GM12801 (cell line): ENCODE results near the gene WEE1.

ENCODE experiments used
- TF ChIP-seq, protein P1 (sequence below): IDR thresholded peaks from one replicate; pipeline ENCODE4 v1.5.1; 2011; ENCODE audit warnings: control low read depth; ENCODE audit not compliant: insufficient read length; ENCODE audit errors: extremely low read depth

WEE1 gene

DNA sequence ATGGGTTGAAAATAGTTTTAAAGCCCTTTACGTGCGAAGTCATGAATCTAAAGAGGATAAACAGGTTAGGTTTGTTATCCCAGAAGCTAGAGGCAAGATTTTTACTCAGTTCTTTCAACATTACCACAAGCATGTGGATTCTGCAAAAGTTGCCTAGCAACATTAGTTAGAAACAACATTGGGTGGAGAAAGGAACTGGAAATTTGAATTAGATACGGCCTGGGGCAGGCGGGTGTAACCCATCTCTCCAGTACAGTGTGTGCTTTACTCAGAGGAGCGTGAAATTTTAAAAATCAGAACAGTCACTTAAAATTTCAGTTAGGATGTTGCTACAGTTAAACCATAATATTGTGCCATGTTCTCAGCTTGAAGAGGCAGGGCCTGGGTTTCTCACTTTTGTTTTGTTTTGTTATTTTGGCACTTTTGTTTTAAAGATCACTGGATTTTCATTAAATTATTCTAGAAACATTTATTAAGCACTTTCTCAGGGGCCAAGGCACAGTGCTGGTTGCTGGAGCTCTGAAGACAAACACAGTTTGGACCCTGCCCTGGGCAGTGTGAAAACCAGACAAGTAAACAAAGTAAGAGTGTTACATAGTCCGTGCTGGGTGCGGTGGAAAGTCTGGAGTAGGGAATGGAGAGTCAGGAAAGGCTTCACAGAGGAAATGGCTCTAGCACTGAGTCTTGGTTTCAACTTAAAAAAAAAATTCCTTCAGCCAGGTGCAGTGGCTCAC is 4.4 kb upstream of the WEE1 start:
- TF ChIP-seq, protein P1, sequence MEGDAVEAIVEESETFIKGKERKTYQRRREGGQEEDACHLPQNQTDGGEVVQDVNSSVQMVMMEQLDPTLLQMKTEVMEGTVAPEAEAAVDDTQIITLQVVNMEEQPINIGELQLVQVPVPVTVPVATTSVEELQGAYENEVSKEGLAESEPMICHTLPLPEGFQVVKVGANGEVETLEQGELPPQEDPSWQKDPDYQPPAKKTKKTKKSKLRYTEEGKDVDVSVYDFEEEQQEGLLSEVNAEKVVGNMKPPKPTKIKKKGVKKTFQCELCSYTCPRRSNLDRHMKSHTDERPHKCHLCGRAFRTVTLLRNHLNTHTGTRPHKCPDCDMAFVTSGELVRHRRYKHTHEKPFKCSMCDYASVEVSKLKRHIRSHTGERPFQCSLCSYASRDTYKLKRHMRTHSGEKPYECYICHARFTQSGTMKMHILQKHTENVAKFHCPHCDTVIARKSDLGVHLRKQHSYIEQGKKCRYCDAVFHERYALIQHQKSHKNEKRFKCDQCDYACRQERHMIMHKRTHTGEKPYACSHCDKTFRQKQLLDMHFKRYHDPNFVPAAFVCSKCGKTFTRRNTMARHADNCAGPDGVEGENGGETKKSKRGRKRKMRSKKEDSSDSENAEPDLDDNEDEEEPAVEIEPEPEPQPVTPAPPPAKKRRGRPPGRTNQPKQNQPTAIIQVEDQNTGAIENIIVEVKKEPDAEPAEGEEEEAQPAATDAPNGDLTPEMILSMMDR, result no peak

DNA sequence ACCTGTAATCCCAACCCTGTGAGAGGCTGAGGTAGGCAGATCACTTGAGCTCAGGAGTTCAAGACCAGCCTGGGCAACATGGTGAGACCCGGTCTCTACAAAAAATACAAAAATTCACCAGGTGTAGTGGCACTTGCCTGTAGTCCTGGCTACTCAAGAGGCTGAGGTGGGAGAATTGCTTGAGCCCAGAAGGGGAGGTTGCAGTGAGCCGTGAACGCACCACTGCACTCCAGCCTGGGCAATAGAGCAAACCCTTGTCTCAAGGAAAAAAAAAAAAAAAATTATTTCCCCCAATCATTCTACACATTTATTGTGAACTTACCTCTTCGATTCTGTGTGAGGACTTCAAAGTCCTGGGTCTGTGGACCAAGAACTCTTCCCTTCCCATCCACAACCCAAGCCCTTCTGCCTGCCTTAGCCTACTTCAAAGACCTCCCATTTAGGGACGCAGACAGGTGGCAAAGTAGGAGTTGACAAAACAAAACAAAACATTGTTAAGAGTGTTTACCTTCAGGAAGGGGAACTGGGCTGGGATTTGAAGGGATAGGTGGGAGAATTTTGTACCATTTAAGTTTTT is 3.8 kb upstream of the WEE1 start:
- TF ChIP-seq, protein P1, result no peak

DNA sequence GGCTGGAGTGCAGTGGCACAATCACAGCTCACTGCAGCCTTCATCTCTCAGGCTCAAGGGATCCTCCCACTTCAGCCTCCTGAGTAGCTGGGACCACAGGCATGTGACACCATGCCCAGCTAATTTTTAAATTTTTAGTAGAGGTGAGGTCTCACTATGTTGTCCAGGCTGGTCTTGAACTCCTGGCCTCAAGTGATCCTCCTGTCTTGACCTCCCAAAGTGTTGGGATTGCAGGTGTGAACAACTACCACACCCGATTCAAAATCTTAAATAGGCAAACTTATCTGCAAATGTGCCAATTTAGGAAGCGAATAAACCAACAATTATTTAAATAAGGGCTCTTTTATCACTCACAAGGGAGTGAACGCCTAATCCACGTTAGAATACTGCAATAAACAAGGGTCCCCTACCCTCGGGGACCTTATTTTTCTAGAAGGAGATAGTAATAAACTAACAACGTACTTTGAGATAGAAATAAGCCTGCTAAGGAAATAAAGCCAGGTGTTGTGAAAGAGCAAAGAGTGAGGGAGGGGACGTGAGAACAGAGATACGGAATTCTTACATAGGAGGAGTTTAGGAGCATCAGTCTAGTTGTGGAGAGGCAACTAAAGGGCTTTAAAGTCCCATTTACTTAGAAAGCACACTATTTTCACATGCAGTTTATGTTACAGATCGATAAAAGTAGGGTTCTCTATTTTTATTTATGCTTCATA is 3.0 kb upstream of the WEE1 start:
- TF ChIP-seq, protein P1, result no peak

DNA sequence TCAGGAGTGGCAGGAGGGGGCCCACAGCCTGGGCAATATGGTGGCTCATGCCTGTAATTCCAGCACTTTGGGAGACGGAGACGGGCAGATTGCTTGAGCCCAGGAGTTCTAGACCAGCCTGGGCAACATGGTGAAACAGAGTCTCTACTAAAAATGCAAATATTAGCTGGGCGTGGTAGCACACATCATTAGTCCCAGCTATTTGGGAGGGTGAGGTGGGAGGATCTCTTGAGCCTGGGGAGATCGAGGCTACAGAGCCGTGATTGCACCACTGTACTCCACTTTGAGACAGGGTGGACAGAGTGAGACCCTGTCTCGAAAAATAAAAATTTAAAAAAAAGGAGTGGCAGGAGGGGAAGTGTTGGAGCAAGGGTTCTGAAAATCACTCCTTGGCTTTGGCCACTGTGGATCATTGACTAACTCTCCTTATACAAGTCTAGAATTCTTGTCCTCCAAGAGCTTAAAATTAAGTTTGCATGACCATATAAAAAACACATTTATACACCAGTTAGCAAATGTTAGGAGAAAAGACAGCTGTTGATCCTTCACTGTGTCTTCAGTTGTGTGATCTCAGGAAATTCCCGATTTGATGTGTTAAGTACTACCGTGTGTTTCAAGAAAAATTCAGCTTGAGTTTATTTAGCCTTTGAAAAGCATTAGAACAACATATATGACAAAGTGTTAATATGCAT is 2.3 kb upstream of the WEE1 start:
- TF ChIP-seq, protein P1, result no peak

DNA sequence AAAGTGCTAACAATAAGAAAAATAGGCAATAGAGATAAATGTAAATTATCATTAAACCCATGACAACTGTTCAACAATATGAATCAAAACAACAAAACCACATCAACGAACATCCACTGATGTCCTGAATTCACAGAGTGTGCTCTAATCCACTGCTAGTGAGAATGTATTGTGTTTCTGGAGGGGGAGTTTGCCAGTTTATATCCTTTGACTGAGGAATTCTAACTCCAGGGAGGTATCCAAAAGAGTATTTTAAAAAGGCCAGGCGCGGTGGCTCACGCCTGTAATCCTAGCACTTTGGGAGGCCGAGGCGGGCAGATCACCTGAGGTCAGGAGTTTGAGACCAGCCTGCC is 1.7 kb upstream of the WEE1 start:
- TF ChIP-seq, protein P1, result no peak

DNA sequence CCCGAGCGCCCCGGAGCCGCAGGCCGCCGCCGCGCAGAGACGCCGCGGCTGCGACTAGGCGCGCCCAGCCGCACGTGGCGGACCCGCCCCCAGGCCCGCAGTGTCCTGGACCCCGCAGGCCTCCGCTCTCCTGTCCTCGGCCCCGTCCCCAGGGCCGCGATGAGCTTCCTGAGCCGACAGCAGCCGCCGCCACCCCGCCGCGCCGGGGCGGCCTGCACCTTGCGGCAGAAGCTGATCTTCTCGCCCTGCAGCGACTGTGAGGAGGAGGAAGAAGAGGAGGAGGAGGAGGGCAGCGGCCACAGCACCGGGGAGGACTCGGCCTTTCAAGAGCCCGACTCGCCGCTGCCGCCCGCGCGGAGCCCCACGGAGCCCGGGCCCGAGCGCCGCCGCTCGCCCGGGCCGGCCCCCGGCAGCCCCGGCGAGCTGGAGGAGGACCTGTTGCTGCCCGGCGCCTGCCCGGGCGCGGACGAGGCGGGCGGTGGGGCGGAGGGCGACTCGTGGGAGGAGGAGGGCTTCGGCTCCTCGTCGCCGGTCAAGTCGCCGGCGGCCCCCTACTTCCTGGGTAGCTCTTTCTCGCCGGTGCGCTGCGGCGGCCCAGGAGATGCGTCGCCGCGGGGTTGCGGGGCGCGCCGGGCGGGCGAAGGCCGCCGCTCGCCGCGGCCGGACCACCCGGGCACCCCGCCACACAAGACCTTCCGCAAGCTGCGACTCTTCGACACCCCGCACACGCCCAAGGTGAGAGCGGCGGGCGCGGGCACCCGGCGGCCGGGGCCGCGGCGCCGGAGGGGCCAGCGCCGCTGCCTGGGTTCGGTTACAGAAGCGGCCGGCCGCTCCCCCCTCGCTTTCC is 528 bp downstream of the WEE1 start:
- TF ChIP-seq, protein P1, result no peak
